HG02884 (cell line): Measurements from ENCODE around the gene CD300A.

Source experiments
- ATAC-seq: cut with Tn5 transposase; IDR thresholded peaks from one replicate; pipeline ENCODE4 v1.9.1; 2021; ENCODE audit warnings: mild to moderate bottlenecking, moderate library complexity; ENCODE audit not compliant: unreplicated experiment

Gene CD300A

DNA sequence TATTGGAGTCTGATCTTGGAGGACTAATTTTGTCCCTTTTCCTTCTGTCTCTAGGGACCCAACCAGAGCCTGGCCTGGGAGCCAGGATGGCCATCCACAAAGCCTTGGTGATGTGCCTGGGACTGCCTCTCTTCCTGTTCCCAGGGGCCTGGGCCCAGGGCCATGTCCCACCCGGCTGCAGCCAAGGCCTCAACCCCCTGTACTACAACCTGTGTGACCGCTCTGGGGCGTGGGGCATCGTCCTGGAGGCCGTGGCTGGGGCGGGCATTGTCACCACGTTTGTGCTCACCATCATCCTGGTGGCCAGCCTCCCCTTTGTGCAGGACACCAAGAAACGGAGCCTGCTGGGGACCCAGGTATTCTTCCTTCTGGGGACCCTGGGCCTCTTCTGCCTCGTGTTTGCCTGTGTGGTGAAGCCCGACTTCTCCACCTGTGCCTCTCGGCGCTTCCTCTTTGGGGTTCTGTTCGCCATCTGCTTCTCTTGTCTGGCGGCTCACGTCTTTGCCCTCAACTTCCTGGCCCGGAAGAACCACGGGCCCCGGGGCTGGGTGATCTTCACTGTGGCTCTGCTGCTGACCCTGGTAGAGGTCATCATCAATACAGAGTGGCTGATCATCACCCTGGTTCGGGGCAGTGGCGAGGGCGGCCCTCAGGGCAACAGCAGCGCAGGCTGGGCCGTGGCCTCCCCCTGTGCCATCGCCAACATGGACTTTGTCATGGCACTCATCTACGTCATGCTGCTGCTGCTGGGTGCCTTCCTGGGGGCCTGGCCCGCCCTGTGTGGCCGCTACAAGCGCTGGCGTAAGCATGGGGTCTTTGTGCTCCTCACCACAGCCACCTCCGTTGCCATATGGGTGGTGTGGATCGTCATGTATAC, 26.5 kb upstream of the CD300A start:
- no peak for ATAC-seq

GRCh38 chr17:74441537-74441936, 24.9 kb upstream of the CD300A start:
- no peak for ATAC-seq

- no peak for ATAC-seq
Measured at GRCh38 chr17:74442291-74442669, 24.2 kb upstream of the CD300A start.

DNA sequence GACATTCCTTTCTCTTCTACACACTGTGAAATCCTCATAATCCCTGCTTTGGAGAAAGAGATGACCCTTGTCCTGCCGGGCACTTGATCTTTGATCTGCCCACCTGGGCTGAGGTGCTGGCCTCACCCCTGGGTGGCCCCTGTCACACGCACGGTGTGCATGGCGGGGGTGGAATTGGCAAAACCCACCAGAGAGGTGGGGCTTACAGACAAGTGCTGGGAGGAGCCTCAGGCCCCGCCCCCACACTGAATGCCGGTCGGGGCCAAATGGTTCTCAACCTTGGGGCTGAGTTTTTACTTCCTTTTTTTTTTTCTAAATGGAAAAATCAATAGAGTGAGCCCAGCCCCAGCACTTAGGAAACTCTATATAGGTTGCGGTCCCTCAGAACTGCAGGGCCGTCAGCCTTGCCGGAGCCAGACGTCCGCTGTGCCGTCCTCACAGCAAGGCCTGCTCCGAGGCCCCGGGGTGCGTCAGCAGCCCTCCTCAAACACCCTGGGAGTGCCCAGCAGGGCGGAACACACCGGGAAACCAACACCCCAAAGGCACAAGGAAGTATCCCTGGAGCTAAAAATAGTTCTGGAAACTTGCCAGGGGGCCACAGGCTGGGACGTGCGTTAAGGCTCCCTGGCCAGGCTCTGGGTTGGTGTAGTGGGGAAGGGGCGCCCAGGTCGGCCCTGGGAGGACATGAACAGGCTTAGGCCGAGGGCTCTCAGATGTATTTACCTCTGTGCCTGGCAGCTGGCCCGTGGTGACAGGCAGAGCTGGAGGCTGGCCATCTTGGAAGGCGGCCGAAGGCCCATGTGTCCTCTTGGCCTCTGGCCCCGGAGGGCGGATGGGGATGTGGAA, 23.5 kb upstream of the CD300A start:
- no peak for ATAC-seq

DNA sequence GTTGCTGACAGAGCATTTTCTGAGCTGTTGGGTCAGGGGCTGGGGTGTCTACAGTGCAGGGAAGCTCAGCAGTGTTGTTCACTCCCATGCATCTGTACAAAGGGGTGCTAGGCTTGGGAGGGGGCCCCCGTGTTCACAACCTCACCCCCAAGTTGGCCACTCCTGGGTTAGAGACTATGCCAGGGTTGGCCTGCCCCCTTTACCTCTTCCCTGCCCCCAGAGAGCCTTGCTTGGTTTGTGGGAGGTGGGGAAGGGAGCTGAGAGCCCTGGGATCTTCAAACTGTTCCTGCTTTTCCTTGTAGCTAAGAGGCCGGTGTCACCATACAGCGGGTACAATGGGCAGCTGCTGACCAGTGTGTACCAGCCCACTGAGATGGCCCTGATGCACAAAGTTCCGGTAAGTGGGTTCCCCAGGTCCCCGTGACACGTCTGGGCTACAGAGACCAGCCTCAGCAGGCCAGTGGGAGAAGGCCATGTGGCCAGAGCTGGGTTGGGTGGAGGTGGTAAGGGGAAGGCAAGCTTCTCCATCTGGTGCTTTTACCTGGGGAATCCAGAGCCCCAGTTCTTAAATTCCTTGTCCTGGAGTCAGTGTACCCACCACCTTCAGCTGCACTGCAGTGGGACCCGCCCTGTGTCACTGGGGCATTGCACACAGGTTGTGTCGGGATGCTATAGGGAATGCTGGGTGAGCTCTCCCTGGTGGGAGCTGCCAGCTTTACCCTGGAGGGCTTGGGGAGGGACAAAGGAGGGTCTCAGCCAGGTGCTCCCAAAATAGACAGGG, 22.7 kb upstream of the CD300A start:
- ATAC-seq = no peak

GRCh38 chr17:74444406-74444805, 22.0 kb upstream of the CD300A start:
- no peak for ATAC-seq

GRCh38 chr17:74445158-74445557, 21.3 kb upstream of the CD300A start:
- no peak for ATAC-seq

- no peak for ATAC-seq
Measured at GRCh38 chr17:74446551-74447500, 19.6 kb upstream of the CD300A start.

- ATAC-seq = no peak
Measured at GRCh38 chr17:74447628-74448159, 18.7 kb upstream of the CD300A start.

- no peak for ATAC-seq
Measured at GRCh38 chr17:74448756-74449155, 17.7 kb upstream of the CD300A start.

DNA sequence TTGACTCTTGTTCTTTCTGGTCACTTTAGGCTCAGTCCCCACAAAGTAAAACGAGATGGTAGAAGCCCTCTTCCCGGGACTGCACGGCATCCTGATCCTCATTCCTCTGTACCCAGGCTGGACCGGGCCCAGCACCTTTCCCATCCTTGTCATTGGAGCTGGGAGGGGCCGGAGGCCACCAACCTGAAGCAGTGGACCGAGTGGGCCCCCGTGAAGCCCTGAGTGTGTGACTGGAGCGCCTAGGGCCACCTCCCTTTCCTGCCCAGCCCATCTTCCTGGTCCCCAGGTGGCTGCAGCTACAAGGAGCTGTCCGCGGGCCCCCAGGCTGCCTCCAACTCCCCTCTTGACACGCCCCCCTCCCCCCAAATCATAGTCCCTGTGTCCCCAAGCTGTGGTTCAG, 17.1 kb upstream of the CD300A start:
- no peak for ATAC-seq

- no peak for ATAC-seq
Measured at GRCh38 chr17:74449773-74450172, 16.7 kb upstream of the CD300A start.

- no peak for ATAC-seq
Measured at GRCh38 chr17:74450231-74450630, 16.2 kb upstream of the CD300A start.

GRCh38 chr17:74450925-74451403, 15.5 kb upstream of the CD300A start:
- no peak for ATAC-seq

- ATAC-seq = no peak
Measured at GRCh38 chr17:74451557-74451956, 14.9 kb upstream of the CD300A start.

- ATAC-seq = no peak
Measured at GRCh38 chr17:74452033-74452840, 14.2 kb upstream of the CD300A start.

DNA sequence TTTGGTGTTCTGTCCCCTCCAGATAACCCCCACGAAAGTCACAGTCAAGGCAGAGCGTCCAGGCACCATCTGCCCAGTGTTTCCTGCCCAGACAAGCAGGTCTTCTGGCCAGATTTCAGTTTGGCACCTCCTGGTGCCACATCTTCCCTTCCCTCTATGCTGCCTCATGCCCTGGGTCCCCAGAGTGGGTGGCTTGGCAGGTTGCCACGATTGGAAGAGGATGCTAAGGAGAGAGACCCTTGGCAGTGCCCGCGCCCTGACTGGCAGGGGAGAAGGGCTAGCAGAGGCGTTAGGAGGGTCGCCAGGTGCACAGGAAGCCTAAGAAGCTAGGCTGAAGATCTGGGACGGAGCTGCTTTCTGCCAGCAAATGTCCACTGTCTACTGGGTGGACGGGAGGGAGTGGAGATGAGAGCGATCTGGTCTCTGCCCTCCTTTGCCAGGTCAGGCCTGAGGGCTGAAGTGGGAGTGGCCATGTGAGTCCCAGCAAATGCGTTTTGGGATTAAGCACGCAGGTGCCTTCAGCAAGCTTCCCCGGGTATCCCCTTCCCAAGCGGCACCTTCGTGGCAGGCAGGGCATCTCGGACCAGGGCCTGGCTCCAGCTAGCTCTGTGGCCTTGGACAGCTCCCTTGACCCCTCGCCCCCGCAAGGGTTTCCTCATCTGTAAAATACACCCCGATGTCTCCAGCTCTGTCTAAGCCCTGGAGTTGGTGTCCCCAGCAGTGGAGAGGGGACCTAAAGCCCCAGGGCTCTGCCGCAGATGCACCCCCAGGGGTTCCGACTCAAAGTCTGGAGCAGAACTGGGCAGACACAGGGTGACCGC, 13.4 kb upstream of the CD300A start:
- ATAC-seq = no peak

DNA sequence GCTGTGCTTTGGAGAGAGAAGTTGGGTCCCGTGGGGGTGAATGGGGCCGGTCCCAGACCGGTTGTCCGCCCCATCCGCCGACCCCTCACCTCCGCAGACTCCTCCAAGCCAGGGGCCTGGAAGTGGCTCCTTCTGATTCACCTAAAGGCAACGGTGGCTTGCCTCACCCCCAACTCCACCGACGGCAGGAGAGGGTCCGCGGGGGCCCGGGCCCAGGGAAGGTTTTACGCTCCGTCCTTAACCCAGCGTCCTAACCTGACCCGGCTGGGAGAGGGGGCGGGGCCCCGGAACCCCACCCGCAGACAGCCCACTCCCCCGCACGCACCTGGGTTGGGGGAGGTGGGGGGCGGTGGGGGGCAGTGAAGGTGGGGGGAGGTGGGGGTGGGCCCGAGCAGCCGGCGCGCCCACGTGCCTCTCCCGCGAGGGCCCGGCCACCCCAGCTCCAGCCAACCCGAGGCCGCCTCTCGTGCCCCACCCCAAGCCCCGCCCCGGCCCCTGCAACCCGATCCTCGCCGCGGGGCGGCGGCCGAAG, 12.7 kb upstream of the CD300A start:
- peak; percentile 36 for ATAC-seq
